ENCODE results near the gene LRCH2. TPM values are rescaled to one million over a fixed set of nuclear protein-coding genes. Genes with fewer than 3 reads are reported as not detected.

Gene LRCH2
- 14.4 and 16.9 TPM in 2 replicates for total RNA-seq
- long read RNA-seq, partial matches to known transcripts = 3 of 3 reads
- long read RNA-seq, other reads (novel, unspliced or antisense) = 0 of 3 reads

- no peaks in the 10 kb centered on the region for H3K9me3 Mint-ChIP-seq (ENCODE audit: low read depth)
- TF ChIP-seq CTCF (IDR thresholded peaks at IDR 0.05; ENCODE audit: unreplicated experiment) = no peak
- H3K27me3 Mint-ChIP-seq = no peaks in the 10 kb centered on the region
- H3K27ac Mint-ChIP-seq = peak within 1 kb of the TSS; percentile 91
- H3K4me3 Mint-ChIP-seq (ENCODE audit: low read depth) = peak within 1 kb of the TSS; percentile 98
- peaks cover 40% of the 10 kb centered on the region for H3K4me1 Mint-ChIP-seq (ENCODE audit: low read depth)
- no peaks in the 10 kb centered on the region for H3K36me3 Mint-ChIP-seq (ENCODE audit: insufficient read depth)
- peak; percentile 39 for DNase-seq (ENCODE audit: low spot score, unreplicated experiment)
Measured at GRCh38 chrX:115233497-115234455, at the start of gene LRCH2. Gene LRCH2, minus strand, starts transcription at chrX:115234096. Its CDS starts 55 bp downstream, at chrX:115234041.

- H3K9me3 Mint-ChIP-seq (ENCODE audit: low read depth) = no peaks in the 10 kb centered on the region
- H3K4me3 Mint-ChIP-seq (ENCODE audit: low read depth) = no peak overlapping the region
- no peak for TF ChIP-seq CTCF (IDR thresholded peaks at IDR 0.05; ENCODE audit: unreplicated experiment)
- H3K4me1 Mint-ChIP-seq (ENCODE audit: low read depth) = no peaks in the 10 kb centered on the region
- H3K27ac Mint-ChIP-seq = no peak overlapping the region
- H3K36me3 Mint-ChIP-seq (ENCODE audit: insufficient read depth) = no peaks in the 10 kb centered on the region
- DNase-seq (ENCODE audit: low spot score, unreplicated experiment) = no peak
- no peaks in the 10 kb centered on the region for H3K27me3 Mint-ChIP-seq
Measured at GRCh38 chrX:115269051-115269683, 35.3 kb upstream of the LRCH2 start.

GRCh38 chrX:115268421-115268820 lies 34.5 kb upstream of the LRCH2 start:
- peak; percentile 57 for TF ChIP-seq CTCF (IDR thresholded peaks at IDR 0.05; ENCODE audit: unreplicated experiment)
- no peak for DNase-seq (ENCODE audit: low spot score, unreplicated experiment)

GRCh38 chrX:115266300-115266699 lies 32.4 kb upstream of the LRCH2 start:
- H3K27ac Mint-ChIP-seq = no peak overlapping the region
- H3K9me3 Mint-ChIP-seq (ENCODE audit: low read depth) = peaks cover 3% of the 10 kb centered on the region
- no peak overlapping the region for H3K4me3 Mint-ChIP-seq (ENCODE audit: low read depth)
- no peak for TF ChIP-seq CTCF (IDR thresholded peaks at IDR 0.05; ENCODE audit: unreplicated experiment)
- no peaks in the 10 kb centered on the region for H3K36me3 Mint-ChIP-seq (ENCODE audit: insufficient read depth)
- no peaks in the 10 kb centered on the region for H3K27me3 Mint-ChIP-seq
- peaks cover 6% of the 10 kb centered on the region for H3K4me1 Mint-ChIP-seq (ENCODE audit: low read depth)
- no peak for DNase-seq (ENCODE audit: low spot score, unreplicated experiment)

More at GRCh38 chrX:115268421-115268820, 34.5 kb upstream of the LRCH2 start:
- Mint-ChIP-seq H3K9me3 (ENCODE audit: low read depth) (no peaks in the 10 kb centered on the region), H3K27ac (no peak overlapping the region), H3K27me3 (no peaks in the 10 kb centered on the region), H3K36me3 (ENCODE audit: insufficient read depth) (no peaks in the 10 kb centered on the region), H3K4me1 (ENCODE audit: low read depth) (no peaks in the 10 kb centered on the region), H3K4me3 (ENCODE audit: low read depth) (no peak overlapping the region)

GRCh38 chrX:115264009-115264408 lies 30.1 kb upstream of the LRCH2 start:
- no peaks in the 10 kb centered on the region for H3K27me3 Mint-ChIP-seq
- H3K36me3 Mint-ChIP-seq (ENCODE audit: insufficient read depth) = no peaks in the 10 kb centered on the region
- peaks cover 6% of the 10 kb centered on the region for H3K4me1 Mint-ChIP-seq (ENCODE audit: low read depth)
- H3K9me3 Mint-ChIP-seq (ENCODE audit: low read depth) = peaks cover 3% of the 10 kb centered on the region
- H3K4me3 Mint-ChIP-seq (ENCODE audit: low read depth) = no peak overlapping the region
- H3K27ac Mint-ChIP-seq = no peak overlapping the region
- no peak for DNase-seq (ENCODE audit: low spot score, unreplicated experiment)
- TF ChIP-seq CTCF (IDR thresholded peaks at IDR 0.05; ENCODE audit: unreplicated experiment) = no peak

All from progenitor cell of endocrine pancreas (in vitro differentiated cells).